HepG2 (cell line): Measurements from ENCODE around the gene CDA. TPM values are rescaled to one million over a fixed set of nuclear protein-coding genes. Genes with fewer than 3 reads are reported as not detected.

ENCODE experiments used
- BORCS8-MEF2B ChIP-seq: sonication (generic); formaldehyde crosslinking; IDR thresholded peaks from 2 replicates; pipeline ENCODE4 v1.8.0; 2022; ENCODE audit warnings: mild to moderate bottlenecking, missing genetic modification reagents
- CHD2 ChIP-seq: IDR thresholded peaks from 2 replicates; pipeline ENCODE4 v1.6.1; 2011; ENCODE audit warnings: low read depth, low read length, improper control_type of control experiment
- FOSL2 ChIP-seq: sonication (generic); formaldehyde crosslinking; IDR thresholded peaks from 2 replicates; pipeline ENCODE4 v1.4.0; 2020; ENCODE audit warnings: missing genetic modification reagents
- GABPB1 ChIP-seq: IDR thresholded peaks from 2 replicates; pipeline ENCODE4 v1.6.1; 2016; ENCODE audit warnings: mild to moderate bottlenecking, missing genetic modification reagents, moderate library complexity, missing compliant biosample characterization
- HMG20B ChIP-seq: conservative IDR thresholded peaks from 2 replicates; pipeline ENCODE4 v1.6.1; 2016; ENCODE audit warnings: missing genetic modification reagents, missing compliant biosample characterization
- IKZF1 ChIP-seq: fragments of 450-650 bp; IDR thresholded peaks from 2 replicates; pipeline ENCODE4 v1.7.1; 2016
- MIER3 ChIP-seq: IDR thresholded peaks from 2 replicates; pipeline ENCODE4 v1.6.1; 2016; ENCODE audit warnings: missing compliant biosample characterization, borderline replicate concordance
- PAF1 ChIP-seq: IDR thresholded peaks from 2 replicates; pipeline ENCODE4 v1.6.1; 2016; ENCODE audit warnings: missing genetic modification reagents, missing compliant biosample characterization
- REXO4 ChIP-seq: sonication (generic); formaldehyde crosslinking; IDR thresholded peaks from 2 replicates; pipeline ENCODE4 v1.8.0; 2022; ENCODE audit warnings: missing genetic modification reagents, mild to moderate bottlenecking, borderline replicate concordance
- RFXAP ChIP-seq: sonication (generic); formaldehyde crosslinking; IDR thresholded peaks from 2 replicates; pipeline ENCODE4 v1.4.0; 2020; ENCODE audit warnings: missing genetic modification reagents, borderline replicate concordance
- SAFB2 ChIP-seq: sonication (generic); formaldehyde crosslinking; IDR thresholded peaks from 2 replicates; pipeline ENCODE4 v1.5.1; 2020; ENCODE audit warnings: missing genetic modification reagents, low read depth, mild to moderate bottlenecking, borderline replicate concordance
- SAP130 ChIP-seq: IDR thresholded peaks from 2 replicates; pipeline ENCODE4 v1.6.1; 2016; ENCODE audit warnings: low read depth
- SRSF9 ChIP-seq: fragments of 200-400 bp; formaldehyde crosslinking; IDR thresholded peaks from 2 replicates; pipeline ENCODE4 v1.6.1; 2018; ENCODE audit warnings: borderline replicate concordance, mild to moderate bottlenecking, low read depth, low read length; ENCODE audit not compliant: insufficient read depth, poor library complexity, severe bottlenecking
- ZFP62 ChIP-seq: sonication (generic); formaldehyde crosslinking; IDR thresholded peaks from 2 replicates; pipeline ENCODE4 v1.4.0; 2020; ENCODE audit warnings: missing genetic modification reagents
- ZFP90 ChIP-seq: sonication (generic); formaldehyde crosslinking; IDR thresholded peaks from 2 replicates; pipeline ENCODE4 v1.8.0; 2022; ENCODE audit warnings: missing genetic modification reagents, mild to moderate bottlenecking, inconsistent platforms, borderline replicate concordance
- ZNF225 ChIP-seq: sonication (generic); formaldehyde crosslinking; IDR thresholded peaks from 2 replicates; pipeline ENCODE4 v1.4.0; 2020; ENCODE audit warnings: mild to moderate bottlenecking, missing genetic modification reagents
- ZNF331 ChIP-seq: sonication (generic); formaldehyde crosslinking; IDR thresholded peaks from 2 replicates; pipeline ENCODE4 v1.4.0; 2020; ENCODE audit warnings: missing genetic modification reagents
- ZNF333 ChIP-seq: sonication (generic); formaldehyde crosslinking; IDR thresholded peaks from 2 replicates; pipeline ENCODE4 v1.4.0; 2020; ENCODE audit warnings: mild to moderate bottlenecking, missing genetic modification reagents, borderline replicate concordance
- ZNF550 ChIP-seq: sonication (generic); formaldehyde crosslinking; IDR thresholded peaks from 2 replicates; pipeline ENCODE4 v1.4.0; 2020; ENCODE audit warnings: mild to moderate bottlenecking, missing genetic modification reagents, borderline replicate concordance
- ZNF615 ChIP-seq: sonication (generic); formaldehyde crosslinking; IDR thresholded peaks from 2 replicates; pipeline ENCODE4 v1.5.0; 2020; ENCODE audit warnings: mild to moderate bottlenecking, missing genetic modification reagents, borderline replicate concordance
- ZNF746 ChIP-seq: sonication (generic); formaldehyde crosslinking; IDR thresholded peaks from 2 replicates; pipeline ENCODE4 v1.8.0; 2022; ENCODE audit warnings: mild to moderate bottlenecking, missing genetic modification reagents
- ZNF879 ChIP-seq: sonication (generic); formaldehyde crosslinking; IDR thresholded peaks from 2 replicates; pipeline ENCODE4 v1.8.1; 2023; ENCODE audit warnings: missing genetic modification reagents
- ZSCAN29 ChIP-seq: sonication (generic); formaldehyde crosslinking; conservative IDR thresholded peaks from 2 replicates; pipeline ENCODE4 v1.4.0; 2020; ENCODE audit warnings: mild to moderate bottlenecking, missing genetic modification reagents
- polyA plus RNA-seq, 8 experiments: library from polyadenylated mRNA; depleted of rRNA in 3 of 8; stranded (reverse) in 7 of 8; unstranded in 1 of 8; fragments of >200 nt; fragmentation: Illumina TruSeq in 4 of 8; extraction: Trizol in 4 of 8; gene quantifications; 2 replicates each; pipeline versions ENCODE4 v1.2.1 to v1.2.3, GENCODE V29; 2011 to 2016; ENCODE audit warnings: low read depth in 4 of 8, missing spikeins in 1 of 8, mixed read lengths in 1 of 8; ENCODE audit not compliant: insufficient read depth in 1 of 8
- total RNA-seq, 5 experiments: library from RNA; depleted of rRNA; stranded (reverse); fragments of >200 nt; fragmentation: Illumina TruSeq; extraction: Trizol; gene quantifications; 2 replicates each; pipeline ENCODE4 v1.2.3, GENCODE V29; 2016; ENCODE audit warnings: low read depth in 1 of 5
- TF ChIP-seq, protein P1 (sequence below): sonication (generic); formaldehyde crosslinking; conservative IDR thresholded peaks from 2 replicates; pipeline ENCODE4 v1.8.0; 2022; ENCODE audit warnings: low read depth, missing genetic modification reagents
- TF ChIP-seq, protein P2 (sequence below): sonication (generic); formaldehyde crosslinking; IDR thresholded peaks from 2 replicates; pipeline ENCODE4 v1.9.0; 2022; ENCODE audit warnings: missing genetic modification reagents, mild to moderate bottlenecking, borderline replicate concordance
- TF ChIP-seq, protein P3 (sequence below), 2 experiments: IDR thresholded peaks; 2 replicates each; pipeline ENCODE4 v1.6.1; 2011 to 2012; ENCODE audit warnings: low read length in 2 of 2, borderline replicate concordance in 1 of 2, low read depth in 1 of 2, mild to moderate bottlenecking in 1 of 2, moderate library complexity in 1 of 2

The CDA gene
- total and polyA plus RNA-seq, 2 of the 13 experiments (the other 11 are each of a cell fraction or from before 2014, with no cell fraction given) = 0.66 to 2.1 TPM

DNA sequence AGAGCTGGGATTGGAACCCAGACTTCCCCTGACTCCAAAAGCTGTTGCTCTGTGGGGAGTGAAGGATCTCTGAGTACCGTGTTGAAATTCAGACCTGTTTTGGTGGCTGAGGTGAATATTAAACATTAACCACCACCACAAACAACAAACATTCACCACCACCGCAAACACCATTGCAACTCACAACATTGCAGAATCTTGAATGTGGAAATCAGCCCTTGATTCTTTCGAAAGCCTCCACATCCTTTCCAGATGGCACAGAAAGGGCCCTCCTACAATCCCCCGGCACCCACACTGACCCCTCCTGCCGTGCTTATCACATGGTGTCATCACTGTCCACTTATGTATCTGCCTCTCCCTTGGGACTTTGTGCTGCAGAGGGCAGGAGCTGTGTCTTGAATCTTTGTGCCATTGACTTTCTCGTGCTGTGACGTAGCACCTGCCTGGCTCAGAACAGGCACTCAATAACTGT is 1.4 kb downstream of the CDA start (continued):
- no peak for TF ChIP-seq ZNF333 (CRISPR knock-in tag)
- no peak for TF ChIP-seq BORCS8-MEF2B (CRISPR knock-in tag)
- TF ChIP-seq, protein P1, sequence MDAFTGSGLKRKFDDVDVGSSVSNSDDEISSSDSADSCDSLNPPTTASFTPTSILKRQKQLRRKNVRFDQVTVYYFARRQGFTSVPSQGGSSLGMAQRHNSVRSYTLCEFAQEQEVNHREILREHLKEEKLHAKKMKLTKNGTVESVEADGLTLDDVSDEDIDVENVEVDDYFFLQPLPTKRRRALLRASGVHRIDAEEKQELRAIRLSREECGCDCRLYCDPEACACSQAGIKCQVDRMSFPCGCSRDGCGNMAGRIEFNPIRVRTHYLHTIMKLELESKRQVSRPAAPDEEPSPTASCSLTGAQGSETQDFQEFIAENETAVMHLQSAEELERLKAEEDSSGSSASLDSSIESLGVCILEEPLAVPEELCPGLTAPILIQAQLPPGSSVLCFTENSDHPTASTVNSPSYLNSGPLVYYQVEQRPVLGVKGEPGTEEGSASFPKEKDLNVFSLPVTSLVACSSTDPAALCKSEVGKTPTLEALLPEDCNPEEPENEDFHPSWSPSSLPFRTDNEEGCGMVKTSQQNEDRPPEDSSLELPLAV = no peak
- TF ChIP-seq PAF1 (CRISPR knock-in tag) = no peak
- TF ChIP-seq, protein P2, sequence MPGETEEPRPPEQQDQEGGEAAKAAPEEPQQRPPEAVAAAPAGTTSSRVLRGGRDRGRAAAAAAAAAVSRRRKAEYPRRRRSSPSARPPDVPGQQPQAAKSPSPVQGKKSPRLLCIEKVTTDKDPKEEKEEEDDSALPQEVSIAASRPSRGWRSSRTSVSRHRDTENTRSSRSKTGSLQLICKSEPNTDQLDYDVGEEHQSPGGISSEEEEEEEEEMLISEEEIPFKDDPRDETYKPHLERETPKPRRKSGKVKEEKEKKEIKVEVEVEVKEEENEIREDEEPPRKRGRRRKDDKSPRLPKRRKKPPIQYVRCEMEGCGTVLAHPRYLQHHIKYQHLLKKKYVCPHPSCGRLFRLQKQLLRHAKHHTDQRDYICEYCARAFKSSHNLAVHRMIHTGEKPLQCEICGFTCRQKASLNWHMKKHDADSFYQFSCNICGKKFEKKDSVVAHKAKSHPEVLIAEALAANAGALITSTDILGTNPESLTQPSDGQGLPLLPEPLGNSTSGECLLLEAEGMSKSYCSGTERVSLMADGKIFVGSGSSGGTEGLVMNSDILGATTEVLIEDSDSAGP (CRISPR knock-in tag) = no peak
- no peak for TF ChIP-seq ZSCAN29
- TF ChIP-seq GABPB1 (CRISPR knock-in tag) = peak; percentile 19; the same call in 1 of the 2 replicates
- no peak for TF ChIP-seq ZNF331 (CRISPR knock-in tag)
- no peak for TF ChIP-seq ZFP62
- TF ChIP-seq, protein P3, sequence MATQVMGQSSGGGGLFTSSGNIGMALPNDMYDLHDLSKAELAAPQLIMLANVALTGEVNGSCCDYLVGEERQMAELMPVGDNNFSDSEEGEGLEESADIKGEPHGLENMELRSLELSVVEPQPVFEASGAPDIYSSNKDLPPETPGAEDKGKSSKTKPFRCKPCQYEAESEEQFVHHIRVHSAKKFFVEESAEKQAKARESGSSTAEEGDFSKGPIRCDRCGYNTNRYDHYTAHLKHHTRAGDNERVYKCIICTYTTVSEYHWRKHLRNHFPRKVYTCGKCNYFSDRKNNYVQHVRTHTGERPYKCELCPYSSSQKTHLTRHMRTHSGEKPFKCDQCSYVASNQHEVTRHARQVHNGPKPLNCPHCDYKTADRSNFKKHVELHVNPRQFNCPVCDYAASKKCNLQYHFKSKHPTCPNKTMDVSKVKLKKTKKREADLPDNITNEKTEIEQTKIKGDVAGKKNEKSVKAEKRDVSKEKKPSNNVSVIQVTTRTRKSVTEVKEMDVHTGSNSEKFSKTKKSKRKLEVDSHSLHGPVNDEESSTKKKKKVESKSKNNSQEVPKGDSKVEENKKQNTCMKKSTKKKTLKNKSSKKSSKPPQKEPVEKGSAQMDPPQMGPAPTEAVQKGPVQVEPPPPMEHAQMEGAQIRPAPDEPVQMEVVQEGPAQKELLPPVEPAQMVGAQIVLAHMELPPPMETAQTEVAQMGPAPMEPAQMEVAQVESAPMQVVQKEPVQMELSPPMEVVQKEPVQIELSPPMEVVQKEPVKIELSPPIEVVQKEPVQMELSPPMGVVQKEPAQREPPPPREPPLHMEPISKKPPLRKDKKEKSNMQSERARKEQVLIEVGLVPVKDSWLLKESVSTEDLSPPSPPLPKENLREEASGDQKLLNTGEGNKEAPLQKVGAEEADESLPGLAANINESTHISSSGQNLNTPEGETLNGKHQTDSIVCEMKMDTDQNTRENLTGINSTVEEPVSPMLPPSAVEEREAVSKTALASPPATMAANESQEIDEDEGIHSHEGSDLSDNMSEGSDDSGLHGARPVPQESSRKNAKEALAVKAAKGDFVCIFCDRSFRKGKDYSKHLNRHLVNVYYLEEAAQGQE (IDR thresholded peaks at IDR 0.05; ENCODE audit: borderline replicate concordance in 1 of 2, low read depth in 1 of 2, low read length in 2 of 2) = no peak
- no peak for TF ChIP-seq REXO4 (CRISPR knock-in tag)
- TF ChIP-seq ZNF225 (CRISPR knock-in tag) = no peak
- no peak for TF ChIP-seq RFXAP (CRISPR knock-in tag)
- TF ChIP-seq SAFB2 (CRISPR knock-in tag) = no peak
- no peak for TF ChIP-seq ZNF879
- no peak for TF ChIP-seq ZFP90 (CRISPR knock-in tag)
- no peak; the same call in 1 of the 2 replicates for TF ChIP-seq ZNF746 (CRISPR knock-in tag)
- no peak for TF ChIP-seq SAP130
- no peak for TF ChIP-seq MIER3 (CRISPR knock-in tag)
- no peak for TF ChIP-seq ZNF550 (CRISPR knock-in tag)
- no peak for TF ChIP-seq CHD2
- TF ChIP-seq ZNF615 = no peak
- peak; percentile 64 for TF ChIP-seq FOSL2
- TF ChIP-seq SRSF9 = no peak
- no peak for TF ChIP-seq IKZF1
- TF ChIP-seq HMG20B (CRISPR knock-in tag) = no peak
